H1 (cell line): ENCODE measurements around the gene PHC1.

ENCODE experiments used
- CTCF ChIP-seq, 3 experiments: IDR thresholded peaks; 1 replicate in 2 of 3; 2 replicates in 1 of 3; pipeline versions ENCODE4 v1.5.1 to v1.6.1; 2011; ENCODE audit warnings: low read length in 3 of 3, mild to moderate bottlenecking in 3 of 3, inconsistent platforms in 2 of 3, low read depth in 1 of 3, moderate library complexity in 1 of 3; ENCODE audit not compliant: insufficient read depth in 1 of 3; ENCODE audit errors: control extremely low read depth in 1 of 3
- HDAC6 ChIP-seq: IDR thresholded peaks from one replicate; pipeline ENCODE4 v1.7.1; 2012; ENCODE audit warnings: low read depth, mild to moderate bottlenecking, inconsistent platforms, low read length, moderate library complexity
- POLR2A ChIP-seq, 2 experiments: IDR thresholded peaks; 1 replicate in 1 of 2; 2 replicates in 1 of 2; pipeline ENCODE4 v1.6.1; 2011; ENCODE audit warnings: low read depth in 2 of 2, low read length in 2 of 2, mild to moderate bottlenecking in 2 of 2; ENCODE audit errors: control extremely low read depth in 1 of 2
- POLR2AphosphoS5 ChIP-seq: IDR thresholded peaks from 2 replicates; pipeline ENCODE4 v1.6.1; 2011; ENCODE audit warnings: low read depth, low read length
- RAD21 ChIP-seq, 2 experiments: IDR thresholded peaks in 1 of 2; conservative IDR thresholded peaks in 1 of 2; 2 replicates each; pipeline ENCODE4 v1.6.1; 2011; ENCODE audit warnings: low read depth in 2 of 2, low read length in 2 of 2, improper control_type of control experiment in 1 of 2, inconsistent platforms in 1 of 2, mild to moderate bottlenecking in 1 of 2, moderate library complexity in 1 of 2
- RFX5 ChIP-seq: IDR thresholded peaks from 2 replicates; pipeline ENCODE4 v1.6.1; 2011; ENCODE audit warnings: low read depth, low read length, improper control_type of control experiment, borderline replicate concordance
- SIX5 ChIP-seq: IDR thresholded peaks from 2 replicates; pipeline ENCODE4 v1.6.1; 2011; ENCODE audit warnings: mild to moderate bottlenecking, low read depth, low read length
- SP1 ChIP-seq: IDR thresholded peaks from 2 replicates; pipeline ENCODE4 v1.6.1; 2011; ENCODE audit warnings: low read depth, low read length
- SP2 ChIP-seq: IDR thresholded peaks from 2 replicates; pipeline ENCODE4 v1.6.1; 2012; ENCODE audit warnings: mild to moderate bottlenecking, low read length, inconsistent platforms
- SP4 ChIP-seq: IDR thresholded peaks from 2 replicates; pipeline ENCODE4 v1.6.1; 2012; ENCODE audit warnings: low read length, inconsistent platforms
- SUZ12 ChIP-seq: fragments of 200-600 bp; sonication (generic); IDR thresholded peaks from 2 replicates; pipeline ENCODE4 v1.6.1; 2012; ENCODE audit warnings: mild to moderate bottlenecking, inconsistent platforms, low read length, moderate library complexity, mixed read lengths
- TAF1 ChIP-seq: IDR thresholded peaks from 2 replicates; pipeline ENCODE4 v1.6.1; 2011; ENCODE audit warnings: mild to moderate bottlenecking, low read depth, low read length
- YY1 ChIP-seq: IDR thresholded peaks from 2 replicates; pipeline ENCODE4 v1.6.1; 2011; ENCODE audit warnings: low read depth, mild to moderate bottlenecking, low read length

DNA sequence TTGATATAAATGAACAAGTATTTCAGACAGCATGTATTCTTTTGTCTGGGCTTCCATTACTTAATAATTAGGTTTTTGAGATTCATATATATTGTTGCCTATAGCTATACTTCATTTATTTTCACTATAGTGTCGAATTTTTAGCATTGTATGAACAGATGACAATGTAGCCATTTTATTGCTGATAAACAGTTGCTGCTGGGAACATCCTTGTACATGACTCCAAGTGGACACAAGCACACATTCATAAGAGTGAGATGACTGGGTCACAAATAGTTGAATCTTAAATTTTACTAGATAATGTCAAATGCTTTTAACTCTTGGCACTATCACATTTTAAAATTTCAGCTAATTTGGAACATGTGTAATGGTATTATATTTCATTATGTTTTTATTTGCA, 19.3 kb upstream of the PHC1 start:
- no peak for TF ChIP-seq POLR2A (IDR thresholded peaks at IDR 0.05; ENCODE audit: control extremely low read depth in 1 of 2, low read depth in 2 of 2, low read length in 2 of 2)
- no peak for TF ChIP-seq CTCF (IDR thresholded peaks at IDR 0.05; ENCODE audit: control extremely low read depth in 1 of 3, insufficient read depth in 1 of 3, low read depth in 1 of 3, low read length in 3 of 3)
- TF ChIP-seq RFX5: no peak
- no peak for TF ChIP-seq POLR2AphosphoS5
- TF ChIP-seq HDAC6: no peak
- no peak for TF ChIP-seq RAD21 (IDR thresholded peaks at IDR 0.05 in 1 of 2, conservative IDR thresholded peaks at IDR 0.05 in 1 of 2; ENCODE audit: low read depth in 2 of 2, low read length in 2 of 2)
- no peak for TF ChIP-seq TAF1
- no peak for TF ChIP-seq SIX5
- TF ChIP-seq YY1: no peak
- no peak for TF ChIP-seq SP4
- TF ChIP-seq SUZ12: no peak
- TF ChIP-seq SP1: no peak
- TF ChIP-seq SP2: no peak
